H1 (cell line): ENCODE data around the gene FIG4. TPM values are rescaled to one million over a fixed set of nuclear protein-coding genes. Genes with fewer than 3 reads are reported as not detected.
A peak's percentile ranks its signal among the peaks of the same experiment; 100 is the strongest.

Experiments
- CTCF ChIA-PET: fragments of 300-600 bp; sonication (Branson Sonifier 250); formaldehyde crosslinking; loops from one replicate; lab custom pipeline; 2021; ENCODE audit not compliant: partially characterized antibody; lab: Charles Lee
- POLR2A ChIA-PET: fragments of 300-600 bp; sonication (Branson Sonifier 250); formaldehyde crosslinking; loops from one replicate; lab custom pipeline; 2021; ENCODE audit warnings: inconsistent platforms; ENCODE audit not compliant: partially characterized antibody; lab: Charles Lee
- DNase-seq, 2 experiments: peaks; one replicate each; pipeline versions ENCODE4 v3.0.0 to v3.0.0-alpha.2; 2010 to 2022; ENCODE audit warnings: low spot score in 2 of 2, low read depth in 1 of 2, mixed read lengths in 1 of 2
- FAIRE-seq: peaks from 2 replicates; lab custom pipeline; 2011; peaks lifted over from hg19 to GRCh38; lab: Jason Lieb, UNC
- H2AFZ ChIP-seq: 2 replicates; pipeline ENCODE4 v1.8.1; 2012; ENCODE audit warnings: low read length, inconsistent platforms
- H2AK5ac ChIP-seq: 2 replicates; pipeline ENCODE4 v1.6.1; 2013; ENCODE audit warnings: low read depth, low read length
- H2BK120ac ChIP-seq: replicated peaks from 2 replicates; pipeline ENCODE3; 2013; ENCODE audit warnings: low read depth, low read length, inconsistent platforms
- H2BK12ac ChIP-seq: 2 replicates; pipeline ENCODE4 v1.6.1; 2013; ENCODE audit warnings: low read depth, low read length
- H2BK15ac ChIP-seq: 2 replicates; pipeline ENCODE4 v1.6.1; 2013; ENCODE audit warnings: low read length
- H2BK20ac ChIP-seq: 2 replicates; pipeline ENCODE4 v1.6.1; 2013; ENCODE audit warnings: low read length
- H2BK5ac ChIP-seq: 2 replicates; pipeline ENCODE4 v1.6.1; 2013; ENCODE audit warnings: low read depth, low read length
- H3K14ac ChIP-seq: 2 replicates; pipeline ENCODE4 v1.6.1; 2013; ENCODE audit warnings: inconsistent platforms; ENCODE audit not compliant: insufficient read length
- H3K18ac ChIP-seq: 2 replicates; pipeline ENCODE4 v1.6.1; 2013; ENCODE audit warnings: low read length; ENCODE audit errors: extremely low read depth
- H3K23ac ChIP-seq: 2 replicates; pipeline ENCODE4 v1.6.1; 2013; ENCODE audit warnings: inconsistent platforms; ENCODE audit not compliant: insufficient read length
- H3K23me2 ChIP-seq: 2 replicates; pipeline ENCODE4 v1.6.1; 2013; ENCODE audit warnings: low read depth, low read length
- H3K27ac ChIP-seq: 2 replicates; pipeline ENCODE4 v1.6.1; 2011; ENCODE audit warnings: low read depth, low read length, inconsistent platforms
- H3K27me3 ChIP-seq, 4 experiments: replicated peaks in 1 of 4; 1 replicate in 1 of 4; 2 replicates in 3 of 4; pipeline versions ENCODE4 v1.6.1 to v1.8.1; 2011 to 2013; ENCODE audit warnings: low read length in 3 of 4, mild to moderate bottlenecking in 3 of 4, inconsistent platforms in 2 of 4, mixed read lengths in 2 of 4, moderate library complexity in 1 of 4; ENCODE audit not compliant: control insufficient read depth in 3 of 4, insufficient read depth in 3 of 4; ENCODE audit errors: extremely low read depth in 1 of 4
- H3K36me3 ChIP-seq, 4 experiments: 2 replicates each; pipeline versions ENCODE4 v1.6.1 to v1.8.1; 2011 to 2013; ENCODE audit warnings: mild to moderate bottlenecking in 4 of 4, low read length in 3 of 4, moderate library complexity in 2 of 4, control low read depth in 1 of 4, inconsistent platforms in 1 of 4; ENCODE audit not compliant: insufficient read depth in 4 of 4, control insufficient read depth in 2 of 4
- H3K4ac ChIP-seq: replicated peaks from 2 replicates; pipeline ENCODE3; 2013; ENCODE audit warnings: low read length, low read depth, mixed read lengths, inconsistent platforms; ENCODE audit not compliant: insufficient read length
- H3K4me1 ChIP-seq, 4 experiments: replicated peaks in 1 of 4; 1 replicate in 1 of 4; 2 replicates in 3 of 4; pipeline versions ENCODE4 v1.6.1 to v1.8.1; 2011 to 2013; ENCODE audit warnings: low read length in 3 of 4, inconsistent platforms in 2 of 4, mixed read lengths in 1 of 4; ENCODE audit not compliant: insufficient read depth in 4 of 4, control insufficient read depth in 3 of 4
- H3K4me2 ChIP-seq, 2 experiments: 2 replicates each; pipeline versions ENCODE4 v1.6.1 to v1.8.1; 2011 to 2013; ENCODE audit warnings: low read depth in 2 of 2, low read length in 2 of 2, control low read depth in 1 of 2, inconsistent platforms in 1 of 2, mild to moderate bottlenecking in 1 of 2; ENCODE audit not compliant: insufficient read depth in 1 of 2
- H3K4me3 ChIP-seq, 4 experiments: fragments of 200-600, 300-600 bp in 1 of 4; sonication (generic), shearing (Covaris generic), sonication (Bioruptor Twin) in 1 of 4; 2 replicates each; pipeline versions ENCODE4 v1.5.1 to v1.8.1; 2011 to 2016; ENCODE audit warnings: low read length in 4 of 4, low read depth in 3 of 4, control low read depth in 2 of 4, inconsistent platforms in 2 of 4, mild to moderate bottlenecking in 2 of 4, mixed read lengths in 1 of 4, moderate library complexity in 1 of 4; ENCODE audit not compliant: insufficient read depth in 2 of 4; ENCODE audit errors: extremely low read depth in 1 of 4
- H3K56ac ChIP-seq: replicated peaks from 2 replicates; pipeline ENCODE3; 2013; ENCODE audit warnings: low read depth, mild to moderate bottlenecking, mixed read lengths, low read length, inconsistent platforms; ENCODE audit not compliant: insufficient read length
- H3K79me1 ChIP-seq: 2 replicates; pipeline ENCODE4 v1.6.1; 2013; ENCODE audit warnings: low read depth, low read length, control low read depth
- H3K79me2 ChIP-seq, 2 experiments: 2 replicates each; pipeline versions ENCODE4 v1.6.1 to v1.8.1; 2012 to 2013; ENCODE audit warnings: low read length in 2 of 2, mild to moderate bottlenecking in 2 of 2, inconsistent platforms in 1 of 2; ENCODE audit not compliant: insufficient read depth in 2 of 2, control insufficient read depth in 1 of 2
- H3K9ac ChIP-seq, 4 experiments: replicated peaks in 1 of 4; 1 replicate in 1 of 4; 2 replicates in 3 of 4; pipeline versions ENCODE4 v1.6.1 to v1.8.1; 2011 to 2013; ENCODE audit warnings: low read depth in 3 of 4, low read length in 3 of 4, control low read depth in 2 of 4, mild to moderate bottlenecking in 2 of 4, moderate library complexity in 2 of 4, inconsistent platforms in 1 of 4; ENCODE audit errors: extremely low read depth in 1 of 4
- H3K9me3 ChIP-seq, 2 experiments: 2 replicates each; pipeline versions ENCODE4 v1.6.1 to v1.8.1; 2012 to 2013; ENCODE audit warnings: mild to moderate bottlenecking in 2 of 2, moderate library complexity in 2 of 2, control low read depth in 1 of 2, inconsistent platforms in 1 of 2, low read depth in 1 of 2, low read length in 1 of 2, mixed read lengths in 1 of 2; ENCODE audit not compliant: insufficient read depth in 2 of 2
- H4K20me1 ChIP-seq, 2 experiments: replicated peaks in 1 of 2; 2 replicates each; pipeline versions ENCODE3 to v1.8.1; 2011 to 2013; ENCODE audit warnings: inconsistent platforms in 2 of 2, low read length in 2 of 2, mild to moderate bottlenecking in 1 of 2; ENCODE audit not compliant: insufficient read depth in 2 of 2, control insufficient read depth in 1 of 2
- H4K5ac ChIP-seq: 2 replicates; pipeline ENCODE4 v1.6.1; 2013; ENCODE audit warnings: low read length, low read depth, mixed read lengths, inconsistent platforms; ENCODE audit not compliant: insufficient read length
- H4K8ac ChIP-seq: 2 replicates; pipeline ENCODE4 v1.8.0; 2013; ENCODE audit warnings: mild to moderate bottlenecking, moderate library complexity, low read length, inconsistent platforms; ENCODE audit not compliant: insufficient read depth; ENCODE audit errors: extremely low read depth
- H4K91ac ChIP-seq: replicated peaks from 2 replicates; pipeline ENCODE3; 2013; ENCODE audit warnings: low read length, mixed read lengths, inconsistent platforms; ENCODE audit not compliant: insufficient read length
- BCL11A ChIP-seq, 2 experiments: IDR thresholded peaks; one replicate each; pipeline ENCODE4 v1.6.1; 2011; ENCODE audit warnings: low read depth in 2 of 2, low read length in 2 of 2, mild to moderate bottlenecking in 2 of 2
- CREB1 ChIP-seq: IDR thresholded peaks from 2 replicates; pipeline ENCODE4 v1.6.1; 2012; ENCODE audit warnings: inconsistent platforms
- KDM1A ChIP-seq: fragments of 200-600, 300-600 bp; sonication (generic); IDR thresholded peaks from 2 replicates; pipeline ENCODE4 v1.7.1; 2016; ENCODE audit warnings: mild to moderate bottlenecking, low read length, borderline replicate concordance
- SAP30 ChIP-seq: fragments of 300-600 bp; sonication (generic); IDR thresholded peaks from 2 replicates; pipeline ENCODE4 v1.7.1; 2012; ENCODE audit warnings: low read length, moderate library complexity, mild to moderate bottlenecking, inconsistent platforms; ENCODE audit not compliant: insufficient read depth, insufficient replicate concordance
- SIN3A ChIP-seq, 2 experiments: IDR thresholded peaks in 1 of 2; conservative IDR thresholded peaks in 1 of 2; 2 replicates each; pipeline ENCODE4 v1.6.1; 2011 to 2012; ENCODE audit warnings: low read length in 2 of 2, improper control_type of control experiment in 1 of 2, low read depth in 1 of 2, mild to moderate bottlenecking in 1 of 2
- TEAD4 ChIP-seq: IDR thresholded peaks from 2 replicates; pipeline ENCODE4 v1.6.1; 2012; ENCODE audit warnings: low read depth, low read length, inconsistent platforms, mixed read lengths
- WGBS, 2 experiments: shearing (Covaris generic) in 1 of 2; methylation state at CpG; one replicate each; pipeline versions ENCODE4 v1.1.6 to v1.1.7; 2013 to 2015; ENCODE audit warnings: low lambda C conversion rate in 2 of 2, mixed read lengths in 2 of 2, inconsistent platforms in 1 of 2, low coverage in 1 of 2, missing lambda C conversion rate in 1 of 2; ENCODE audit not compliant: insufficient replicate concordance in 2 of 2, insufficient coverage in 1 of 2, insufficient read length in 1 of 2; ENCODE audit errors: extremely low coverage in 1 of 2, missing lambda C conversion rate in 1 of 2; 5-methylcytosine and 5-hydroxymethylcytosine counted together
- long read RNA-seq, 2 experiments: library from RNA in 1 of 2; library from capped mRNA in 1 of 2; stranded (forward); transcript quantifications; one replicate each; pipeline ENCODE4 v2.0.0, GENCODE V29; 2021; ENCODE audit warnings: inconsistent platforms in 1 of 2
- polyA minus RNA-seq, 3 experiments: library from RNA; depleted of rRNA, polyadenylated mRNA; stranded (reverse); fragments of >200 nt; gene quantifications; 1 replicate in 2 of 3; 2 replicates in 1 of 3; pipeline ENCODE4 v1.2.3, GENCODE V29; 2011
- polyA plus RNA-seq, 7 experiments: library from polyadenylated mRNA; depleted of rRNA in 3 of 7; stranded (reverse) in 5 of 7; unstranded in 2 of 7; fragments of >200 nt in 5 of 7; fragments of 200-250 nt in 2 of 7; gene quantifications; 1 replicate in 5 of 7; 2 replicates in 1 of 7; 4 replicates in 1 of 7; pipeline versions ENCODE4 v1.2.1 to v1.2.3, GENCODE V29; 2011 to 2013; ENCODE audit warnings: missing spikeins in 2 of 7, mixed read lengths in 2 of 7
- total RNA-seq: library from RNA; stranded (reverse); fragmentation: NEBNext Ultra II Directional; extraction: Animal tissue kit (Norgen Biotek cat#: 25700); gene quantifications from 2 replicates; pipeline ENCODE4 v1.2.1, GENCODE V29; 2021

FIG4 gene
- 21.3 and 21.9 TPM in 2 replicates for total RNA-seq
- 7.7 and 11.8 TPM in 2 replicates for polyA plus RNA-seq (2011; rRNA removed)
- polyA plus RNA-seq (2011; cell fraction: cytosol; rRNA removed) = 16.6 TPM
- polyA plus RNA-seq (2011; cell fraction: nucleus; rRNA removed) = 8.2 TPM
- polyA plus RNA-seq (2012, experiment 1 of 2) = 17.4 to 23.1 TPM (median 18.4 TPM) in 4 replicates
- polyA plus RNA-seq (2012, experiment 2 of 2) = 1.8 TPM
- 13.2 TPM for polyA plus RNA-seq (2013, experiment 1 of 2)
- 10.8 TPM for polyA plus RNA-seq (2013, experiment 2 of 2)
- polyA minus RNA-seq (2011; rRNA and poly(A)+ RNA removed) = 20.0 and 33.3 TPM in 2 replicates
- polyA minus RNA-seq (2011; cell fraction: cytosol; rRNA and poly(A)+ RNA removed) = 15.3 TPM
- polyA minus RNA-seq (2011; cell fraction: nucleus; rRNA and poly(A)+ RNA removed) = 27.3 TPM
- long read RNA-seq, experiment 1, transcript FIG4-201 (23 exons, 3,011 nt) = major isoform, 6 of 26 reads
- long read RNA-seq, experiment 1, partial matches to known transcripts = 17 of 26 reads
- long read RNA-seq, experiment 1, other reads (novel, unspliced or antisense) = 3 of 26 reads
- long read RNA-seq, experiment 2, transcript FIG4-201 (23 exons, 3,011 nt) = major isoform, 8 of 19 reads
- long read RNA-seq, experiment 2, partial matches to known transcripts = 6 of 19 reads
- long read RNA-seq, experiment 2, other reads (novel, unspliced or antisense) = 5 of 19 reads

DNA sequence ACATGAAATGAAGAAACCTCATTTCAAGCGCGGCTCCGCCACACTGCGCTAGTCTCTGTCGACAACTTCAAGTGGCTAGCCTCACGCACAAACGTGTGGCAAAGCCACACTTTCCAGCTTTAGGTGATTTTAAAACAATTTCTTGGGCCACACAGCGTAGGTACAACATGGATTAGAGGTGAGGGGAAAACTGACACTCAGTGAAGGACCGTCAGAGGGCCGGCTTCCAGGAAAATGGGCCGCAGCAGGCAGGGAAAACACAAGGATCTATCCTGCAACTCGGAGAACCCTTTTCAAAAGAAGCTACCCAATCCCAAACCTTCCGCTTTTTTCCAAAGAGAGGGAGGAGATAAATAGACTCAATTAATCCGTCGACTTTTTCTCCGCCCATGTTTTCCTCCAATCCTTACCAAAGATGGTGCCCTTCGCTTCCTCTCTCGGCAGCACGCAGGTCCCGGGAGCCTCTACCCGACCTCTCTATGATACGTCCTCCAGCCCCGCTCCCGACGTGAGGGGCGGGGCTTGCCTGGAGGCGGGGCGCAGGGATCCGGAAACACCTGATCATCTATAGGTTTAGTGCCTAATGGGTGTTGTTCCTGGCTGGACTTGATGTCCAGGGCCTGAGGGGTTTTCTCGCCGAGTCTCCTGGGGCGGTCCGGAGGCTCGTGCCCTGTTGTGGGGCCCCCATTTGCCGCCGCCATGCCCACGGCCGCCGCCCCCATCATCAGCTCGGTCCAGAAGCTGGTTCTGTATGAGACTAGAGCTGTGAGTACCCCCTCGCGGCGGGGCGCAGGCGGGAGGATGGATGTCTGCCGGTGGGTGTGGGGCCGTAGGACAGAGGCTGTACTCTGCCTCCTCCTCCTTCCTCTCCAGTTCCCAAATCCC, at the start of gene FIG4, which contains the start of gene AK9:
Gene FIG4, plus strand, starts transcription at position 560 of the 885 bp plus-strand sequence. Its CDS starts 140 bp downstream, at position 700.
Gene AK9, minus strand, starts transcription at position 466 of the 885 bp plus-strand sequence. CDS start 15,457 bp downstream, outside the sequence.
- Histone ChIP-seq H2BK5ac (0 out of 2 replicates have a peak within 1 kb of the TSS, but pooled peaks have one; percentile 63), H3K4me3 (peak within 1 kb of the TSS; percentile 69 to 95 (median 84)), H3K79me1 (no peaks in the 10 kb centered on the region), H3K27me3 (no peaks in the 10 kb centered on the region), H3K36me3 (peaks cover 0 to 3% (median 1%) of the 10 kb centered on the region in 4 experiments; a peak in 3 of 8 replicates), H3K14ac (no peak within 1 kb of the TSS), H2AK5ac (no peak within 1 kb of the TSS), H3K4me1 (peaks cover 0 to 2% (median 0%) of the 10 kb centered on the region in 4 experiments; a peak in 1 of 7 replicates), H2BK120ac (no peak within 1 kb of the TSS), H2BK12ac (no peak within 1 kb of the TSS), H3K9ac (peak within 1 kb of the TSS; percentile 66 to 72 (median 70)), H4K8ac (peak within 1 kb of the TSS; percentile 63; the same call in 1 of the 2 replicates), H3K18ac (peak within 1 kb of the TSS; percentile 38; the same call in 1 of the 2 replicates), H2BK20ac (no peak within 1 kb of the TSS), H3K4me2 (peak within 1 kb of the TSS; percentile 72 to 94), H2AFZ (peak within 1 kb of the TSS; percentile 90), H3K23ac (no peak within 1 kb of the TSS), H3K9me3 (no peaks in the 10 kb centered on the region), H2BK15ac (no peak within 1 kb of the TSS), H3K23me2 (peaks cover 6% of the 10 kb centered on the region), H4K5ac (no peak within 1 kb of the TSS), H4K20me1 (peaks cover 0 to 1% of the 10 kb centered on the region in 2 experiments), H3K56ac (no peak within 1 kb of the TSS), H3K27ac (peak within 1 kb of the TSS; percentile 42), H4K91ac (no peak within 1 kb of the TSS), H3K79me2 (peaks cover 0 to 29% of the 10 kb centered on the region in 2 experiments; a peak in 2 of 4 replicates), H3K4ac (no peak within 1 kb of the TSS)
- 2% methylated on average over 39 of the region's 47 CpGs; no CpG with 5 or more reads in 1 of the 2 experiments for WGBS, 2 experiments
- ChIA-PET POLR2A (interaction anchor here (1.0 to 3.8 kb wide), 5 partner anchors 10 to 349 kb away, joined by 3 to 15 read pairs (median 4); no protein-coding TSS in a partner anchor), CTCF (interaction anchor here (1.0 to 1.2 kb wide), 2 partner anchors 11 to 349 kb away, joined by 5 to 6 read pairs; no protein-coding TSS in a partner anchor)
- DNase-seq = peak; percentile 84 to 95
- peak; percentile 55 for FAIRE-seq
- peak in 1 of 2 experiments; percentile 66; a peak in 2 of 4 replicates for TF ChIP-seq SIN3A (conservative IDR thresholded peaks at IDR 0.05 in 1 of 2, IDR thresholded peaks at IDR 0.05 in 1 of 2; ENCODE audit: low read depth in 1 of 2, low read length in 2 of 2)
- no peak for TF ChIP-seq BCL11A (IDR thresholded peaks at IDR 0.05; ENCODE audit: low read depth in 2 of 2, low read length in 2 of 2)
- no peak for TF ChIP-seq TEAD4
- TF ChIP-seq KDM1A = 0 out of 2 replicates have a peak, but pooled peaks have one; percentile 26
- peak; percentile 97 for TF ChIP-seq SAP30
- peak; percentile 61; the same call in 1 of the 2 replicates for TF ChIP-seq CREB1
